ENCODE data around the gene RAB3GAP2.
A peak's percentile ranks its signal among the peaks of the same experiment; 100 is the strongest.
"Not testable (repeated sequence)": the region's sequence is repeated elsewhere in the genome, so short reads cannot be mapped to it uniquely, and the experiment has no call there.

RAB3GAP2 gene

DNA sequence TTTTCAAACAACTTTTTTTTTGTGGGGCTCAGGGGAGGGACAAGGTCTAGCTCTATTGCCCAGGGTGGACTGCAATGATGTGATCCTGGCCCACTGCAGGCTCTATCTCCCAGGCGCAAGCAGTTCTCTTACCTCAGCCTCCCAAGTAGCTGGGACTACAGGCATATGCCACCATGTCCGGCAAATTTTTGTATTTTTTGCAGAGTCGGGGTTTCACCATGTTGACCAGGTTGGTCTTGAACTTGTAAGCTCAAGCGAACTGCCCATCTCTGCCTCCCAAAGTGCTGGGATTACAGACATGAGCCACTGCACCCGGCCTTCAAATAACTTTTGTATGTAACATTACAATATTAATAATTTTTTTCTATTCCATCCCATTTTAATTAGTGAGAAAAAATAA, 33.0 kb downstream of the RAB3GAP2 start:
- Histone ChIP-seq H3K36me3 (ENCODE audit: control insufficient read depth, insufficient read depth, low read length) (no peaks in the 10 kb centered on the region), H3K27ac (ENCODE audit: low read depth, low read length) (no peak overlapping the region), H3K4me3 (ENCODE audit: low read depth, low read length) (no peak overlapping the region), H3K27me3 (ENCODE audit: control insufficient read depth, insufficient read depth, low read length) (no peaks in the 10 kb centered on the region), H3K9ac (ENCODE audit: low read length) (no peak overlapping the region), H3K9me3 (ENCODE audit: control insufficient read depth, insufficient read depth, low read depth, low read length) (peaks cover 2% of the 10 kb centered on the region; the same call in 1 of the 2 replicates), H3K4me1 (ENCODE audit: control insufficient read depth, insufficient read depth, low read length) (peaks cover 12% of the 10 kb centered on the region; the same call in 1 of the 2 replicates)

DNA sequence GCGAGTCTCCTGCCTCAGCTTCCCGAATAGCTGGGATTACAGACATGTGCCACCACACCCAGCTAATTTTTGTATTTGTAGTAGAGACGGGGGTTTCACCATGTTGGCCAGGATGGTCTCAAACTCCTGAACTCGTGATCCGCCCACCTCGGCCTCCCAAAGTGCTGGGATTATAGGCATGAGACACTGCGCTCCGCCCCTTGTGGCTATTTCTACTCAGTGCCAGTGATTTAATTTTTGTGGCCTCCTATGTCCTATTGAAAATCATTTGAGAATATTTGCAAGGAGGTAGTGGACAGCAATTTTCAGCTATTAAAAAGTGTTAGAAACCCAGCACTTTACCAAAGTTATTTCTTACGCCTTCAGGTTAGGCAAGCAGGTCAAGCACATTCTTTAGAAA, 36.0 kb downstream of the RAB3GAP2 start:
- H3K27me3 ChIP-seq (ENCODE audit: control insufficient read depth, insufficient read depth, low read length); H3K9ac ChIP-seq (ENCODE audit: low read length); H3K36me3 ChIP-seq (ENCODE audit: control insufficient read depth, insufficient read depth, low read length); H3K27ac ChIP-seq (ENCODE audit: low read depth, low read length); H3K9me3 ChIP-seq (ENCODE audit: control insufficient read depth, insufficient read depth, low read depth, low read length); H3K4me3 ChIP-seq (ENCODE audit: low read depth, low read length): not testable (repeated sequence)
- H3K4me1 ChIP-seq (ENCODE audit: control insufficient read depth, insufficient read depth, low read length): peaks cover 12% of the 10 kb centered on the region; the same call in 1 of the 2 replicates

DNA sequence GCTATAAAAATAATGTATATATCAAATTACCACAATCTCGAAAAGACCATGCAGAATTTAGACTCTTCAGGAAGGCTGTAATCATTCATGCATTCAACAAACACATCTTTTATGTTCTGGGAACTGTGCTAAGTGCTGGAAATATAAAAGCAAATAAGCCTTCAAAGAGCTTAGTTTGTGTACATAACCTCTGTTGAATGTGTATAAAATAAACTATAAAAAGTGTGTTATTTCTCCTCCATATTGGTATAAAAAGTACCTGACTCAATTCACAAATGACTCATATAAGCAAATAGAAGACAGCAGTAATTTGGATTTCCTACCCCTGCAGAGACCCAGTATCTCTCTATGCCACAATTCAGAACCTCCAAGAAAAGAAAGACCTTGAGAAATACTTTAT, 36.8 kb downstream of the RAB3GAP2 start:
- no peaks in the 10 kb centered on the region for H3K9me3 ChIP-seq (ENCODE audit: control insufficient read depth, insufficient read depth, low read depth, low read length)
- H3K9ac ChIP-seq (ENCODE audit: low read length): no peak overlapping the region
- no peak overlapping the region for H3K27ac ChIP-seq (ENCODE audit: low read depth, low read length)
- peaks cover 12% of the 10 kb centered on the region; the same call in 1 of the 2 replicates for H3K4me1 ChIP-seq (ENCODE audit: control insufficient read depth, insufficient read depth, low read length)
- H3K27me3 ChIP-seq (ENCODE audit: control insufficient read depth, insufficient read depth, low read length): no peaks in the 10 kb centered on the region
- H3K4me3 ChIP-seq (ENCODE audit: low read depth, low read length): no peak overlapping the region
- peaks cover 9% of the 10 kb centered on the region; the same call in 1 of the 2 replicates for H3K36me3 ChIP-seq (ENCODE audit: control insufficient read depth, insufficient read depth, low read length)

DNA sequence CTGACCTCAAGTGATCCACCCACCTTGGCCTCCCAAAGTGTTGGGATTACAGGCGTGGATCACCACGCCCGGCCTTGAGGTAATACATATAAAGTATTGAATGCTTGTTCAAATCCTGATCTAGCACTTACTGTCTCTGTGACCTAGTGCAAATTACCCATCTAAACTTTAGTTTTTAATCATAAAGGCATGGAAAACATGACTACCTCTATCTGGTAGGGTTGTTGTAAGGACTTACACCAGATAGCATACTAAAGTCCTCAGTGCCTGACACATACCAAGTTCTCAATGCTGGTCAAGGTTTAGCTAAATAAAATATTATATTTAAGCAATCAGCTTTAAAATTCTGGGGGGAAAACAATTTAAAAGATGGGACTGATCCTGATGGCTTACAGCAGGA, 38.3 kb downstream of the RAB3GAP2 start:
- H3K36me3 ChIP-seq (ENCODE audit: control insufficient read depth, insufficient read depth, low read length): peaks cover 10% of the 10 kb centered on the region; the same call in 1 of the 2 replicates
- H3K4me1 ChIP-seq (ENCODE audit: control insufficient read depth, insufficient read depth, low read length): peaks cover 15% of the 10 kb centered on the region; the same call in 1 of the 2 replicates
- H3K4me3 ChIP-seq (ENCODE audit: low read depth, low read length): no peak overlapping the region
- no peak overlapping the region for H3K27ac ChIP-seq (ENCODE audit: low read depth, low read length)
- H3K27me3 ChIP-seq (ENCODE audit: control insufficient read depth, insufficient read depth, low read length): no peaks in the 10 kb centered on the region
- no peaks in the 10 kb centered on the region for H3K9me3 ChIP-seq (ENCODE audit: control insufficient read depth, insufficient read depth, low read depth, low read length)
- no peak overlapping the region for H3K9ac ChIP-seq (ENCODE audit: low read length)

DNA sequence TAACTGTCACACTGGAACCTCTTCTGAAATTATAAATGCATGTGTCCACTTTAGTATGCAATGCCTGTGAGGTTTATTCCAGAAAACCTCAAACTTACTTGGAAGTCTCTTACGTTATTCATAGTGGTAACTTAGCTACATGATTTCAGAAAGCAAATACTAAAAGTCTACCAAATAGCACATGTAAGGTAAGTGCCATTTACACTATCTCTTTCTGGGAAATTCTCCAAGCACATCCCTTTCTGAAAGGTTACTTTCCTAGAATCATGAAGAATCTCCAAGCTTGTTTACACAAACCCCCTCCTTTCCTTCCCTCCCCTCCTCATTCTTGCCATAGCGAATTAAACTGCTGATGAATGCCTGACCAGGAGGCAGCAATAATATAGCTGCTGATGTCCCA, 42.5 kb downstream of the RAB3GAP2 start:
- Histone ChIP-seq H3K9me3 (ENCODE audit: control insufficient read depth, insufficient read depth, low read depth, low read length) (no peaks in the 10 kb centered on the region), H3K4me3 (ENCODE audit: low read depth, low read length) (no peak overlapping the region), H3K9ac (ENCODE audit: low read length) (no peak overlapping the region), H3K36me3 (ENCODE audit: control insufficient read depth, insufficient read depth, low read length) (peaks cover 22% of the 10 kb centered on the region; the same call in 1 of the 2 replicates), H3K27ac (ENCODE audit: low read depth, low read length) (no peak overlapping the region), H3K27me3 (ENCODE audit: control insufficient read depth, insufficient read depth, low read length) (no peaks in the 10 kb centered on the region), H3K4me1 (ENCODE audit: control insufficient read depth, insufficient read depth, low read length) (peaks cover 16% of the 10 kb centered on the region; the same call in 1 of the 2 replicates)

DNA sequence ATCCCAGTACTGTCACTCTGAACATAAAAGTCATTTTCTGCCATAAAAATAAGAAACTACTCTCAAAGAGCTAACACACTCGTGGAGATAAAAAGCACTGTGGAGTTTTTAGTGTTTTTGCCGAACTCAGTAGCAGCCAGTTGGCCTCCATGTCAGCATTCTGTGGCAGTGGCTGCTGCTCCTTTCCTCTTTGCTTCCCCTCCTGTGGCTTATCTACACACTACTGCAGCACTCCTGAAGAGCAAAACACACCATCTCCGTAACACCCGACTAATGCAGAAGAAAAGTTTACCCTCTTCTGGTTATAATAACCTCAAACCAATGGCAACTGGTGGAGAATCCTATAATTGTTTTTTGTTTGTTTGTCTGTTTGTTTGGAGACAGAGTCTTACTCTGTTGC, 44.9 kb downstream of the RAB3GAP2 start:
- Histone ChIP-seq H3K4me3 (ENCODE audit: low read depth, low read length) (no peak overlapping the region), H3K36me3 (ENCODE audit: control insufficient read depth, insufficient read depth, low read length) (peaks cover 22% of the 10 kb centered on the region; the same call in 1 of the 2 replicates), H3K9me3 (ENCODE audit: control insufficient read depth, insufficient read depth, low read depth, low read length) (no peaks in the 10 kb centered on the region), H3K4me1 (ENCODE audit: control insufficient read depth, insufficient read depth, low read length) (peaks cover 18% of the 10 kb centered on the region; the same call in 1 of the 2 replicates), H3K27me3 (ENCODE audit: control insufficient read depth, insufficient read depth, low read length) (no peaks in the 10 kb centered on the region), H3K27ac (ENCODE audit: low read depth, low read length) (no peak overlapping the region), H3K9ac (ENCODE audit: low read length) (no peak overlapping the region)

DNA sequence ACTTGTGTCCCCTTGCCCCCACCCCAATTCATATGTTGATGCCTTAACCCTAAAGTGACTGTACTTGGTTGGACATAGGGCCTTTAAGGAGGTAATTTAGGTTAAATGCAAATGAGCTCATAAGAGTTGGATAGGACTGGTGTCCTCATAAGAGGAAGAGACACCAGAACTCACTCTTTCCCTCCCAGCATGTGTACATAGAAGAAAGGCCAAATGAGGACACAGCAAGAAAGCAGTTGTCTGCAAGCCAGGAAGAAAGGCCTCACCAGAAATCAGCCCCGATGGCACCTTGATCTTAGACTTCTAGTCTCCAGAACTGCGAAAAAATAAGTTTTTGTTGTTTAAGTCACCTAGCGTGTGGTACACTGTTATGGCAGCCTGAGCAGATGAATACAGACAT, 45.5 kb downstream of the RAB3GAP2 start:
- no peaks in the 10 kb centered on the region for H3K9me3 ChIP-seq (ENCODE audit: control insufficient read depth, insufficient read depth, low read depth, low read length)
- H3K4me3 ChIP-seq (ENCODE audit: low read depth, low read length): no peak overlapping the region
- H3K9ac ChIP-seq (ENCODE audit: low read length): no peak overlapping the region
- peaks cover 18% of the 10 kb centered on the region; the same call in 1 of the 2 replicates for H3K4me1 ChIP-seq (ENCODE audit: control insufficient read depth, insufficient read depth, low read length)
- peaks cover 20% of the 10 kb centered on the region; the same call in 1 of the 2 replicates for H3K36me3 ChIP-seq (ENCODE audit: control insufficient read depth, insufficient read depth, low read length)
- no peaks in the 10 kb centered on the region for H3K27me3 ChIP-seq (ENCODE audit: control insufficient read depth, insufficient read depth, low read length)
- no peak overlapping the region for H3K27ac ChIP-seq (ENCODE audit: low read depth, low read length)

DNA sequence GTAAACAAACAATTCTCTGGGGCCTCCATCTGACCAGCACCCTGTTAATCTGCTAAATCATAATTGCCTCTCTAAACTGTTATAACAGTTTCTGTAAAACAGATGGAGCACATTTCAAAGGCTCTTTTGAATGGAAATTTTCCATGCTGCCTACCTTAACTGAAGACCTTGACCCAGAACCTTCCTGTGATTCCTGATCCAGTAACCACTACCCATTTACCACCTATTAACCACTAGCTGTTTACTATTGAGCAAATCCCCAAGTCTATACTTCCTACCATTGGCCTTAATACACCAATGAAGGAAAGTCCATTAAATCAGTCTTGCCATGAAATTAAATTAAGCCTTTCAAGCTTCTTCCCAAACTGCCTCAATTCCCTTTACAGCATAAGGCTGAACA, 46.3 kb downstream of the RAB3GAP2 start:
- Histone ChIP-seq H3K27ac (ENCODE audit: low read depth, low read length) (no peak overlapping the region), H3K27me3 (ENCODE audit: control insufficient read depth, insufficient read depth, low read length) (no peaks in the 10 kb centered on the region), H3K36me3 (ENCODE audit: control insufficient read depth, insufficient read depth, low read length) (peaks cover 16% of the 10 kb centered on the region; the same call in 1 of the 2 replicates), H3K4me1 (ENCODE audit: control insufficient read depth, insufficient read depth, low read length) (peaks cover 18% of the 10 kb centered on the region; the same call in 1 of the 2 replicates), H3K9ac (ENCODE audit: low read length) (no peak overlapping the region), H3K4me3 (ENCODE audit: low read depth, low read length) (no peak overlapping the region), H3K9me3 (ENCODE audit: control insufficient read depth, insufficient read depth, low read depth, low read length) (no peaks in the 10 kb centered on the region)

DNA sequence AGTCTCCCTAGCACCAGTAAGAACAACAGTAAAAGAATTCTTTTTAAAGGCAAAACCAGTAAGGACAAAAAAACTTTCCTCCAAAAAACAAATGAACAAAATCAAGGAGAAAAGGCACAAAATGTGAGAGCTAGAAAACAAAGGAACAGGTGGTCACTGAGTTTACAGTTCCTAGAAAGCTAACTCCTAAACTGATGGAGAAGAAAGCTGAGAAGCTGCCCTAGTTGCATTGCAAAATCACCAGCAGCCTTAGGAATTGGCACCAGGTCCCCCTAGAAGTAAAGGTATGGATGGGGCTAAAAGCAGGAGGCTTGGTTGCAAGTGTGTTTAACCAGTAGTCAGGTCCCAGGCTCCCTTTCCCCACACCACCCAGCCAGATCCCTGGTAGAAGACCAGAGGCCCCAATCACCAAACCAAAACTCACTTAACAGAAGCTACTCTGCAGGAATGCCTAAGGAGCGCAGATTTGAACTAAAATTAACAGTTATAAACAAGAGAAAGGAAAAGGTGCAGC, 47.6 kb downstream of the RAB3GAP2 start:
- Histone ChIP-seq H3K27ac (ENCODE audit: low read depth, low read length) (peak overlapping the region; percentile 4; the same call in 1 of the 2 replicates), H3K36me3 (ENCODE audit: control insufficient read depth, insufficient read depth, low read length) (peaks cover 15% of the 10 kb centered on the region; the same call in 1 of the 2 replicates), H3K9me3 (ENCODE audit: control insufficient read depth, insufficient read depth, low read depth, low read length) (no peaks in the 10 kb centered on the region), H3K4me3 (ENCODE audit: low read depth, low read length) (no peak overlapping the region), H3K4me1 (ENCODE audit: control insufficient read depth, insufficient read depth, low read length) (peaks cover 19% of the 10 kb centered on the region; the same call in 1 of the 2 replicates), H3K27me3 (ENCODE audit: control insufficient read depth, insufficient read depth, low read length) (no peaks in the 10 kb centered on the region), H3K9ac (ENCODE audit: low read length) (no peak overlapping the region)

DNA sequence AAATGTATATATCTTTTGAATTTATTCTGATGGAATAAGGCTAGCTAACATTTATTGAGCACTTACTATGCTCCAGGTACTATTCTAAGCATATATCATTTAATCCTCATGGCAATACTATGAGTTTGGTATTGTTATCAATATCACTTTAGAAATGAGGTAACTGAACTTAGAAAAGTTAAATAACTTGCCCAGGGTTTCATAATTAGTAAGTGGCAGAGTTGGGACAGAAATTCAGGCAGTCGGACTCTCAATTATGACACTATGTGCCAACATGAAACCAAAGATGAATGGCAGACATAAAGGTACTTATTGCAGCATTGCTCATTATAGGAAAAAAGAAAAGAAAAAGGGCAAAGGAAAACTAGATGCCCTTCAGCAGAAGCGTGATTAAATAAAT, 48.2 kb downstream of the RAB3GAP2 start:
- Histone ChIP-seq H3K27ac (ENCODE audit: low read depth, low read length) (no peak overlapping the region), H3K4me3 (ENCODE audit: low read depth, low read length) (no peak overlapping the region), H3K27me3 (ENCODE audit: control insufficient read depth, insufficient read depth, low read length) (no peaks in the 10 kb centered on the region), H3K9me3 (ENCODE audit: control insufficient read depth, insufficient read depth, low read depth, low read length) (no peaks in the 10 kb centered on the region), H3K36me3 (ENCODE audit: control insufficient read depth, insufficient read depth, low read length) (peaks cover 15% of the 10 kb centered on the region; the same call in 1 of the 2 replicates), H3K9ac (ENCODE audit: low read length) (no peak overlapping the region), H3K4me1 (ENCODE audit: control insufficient read depth, insufficient read depth, low read length) (peaks cover 19% of the 10 kb centered on the region; the same call in 1 of the 2 replicates)

DNA sequence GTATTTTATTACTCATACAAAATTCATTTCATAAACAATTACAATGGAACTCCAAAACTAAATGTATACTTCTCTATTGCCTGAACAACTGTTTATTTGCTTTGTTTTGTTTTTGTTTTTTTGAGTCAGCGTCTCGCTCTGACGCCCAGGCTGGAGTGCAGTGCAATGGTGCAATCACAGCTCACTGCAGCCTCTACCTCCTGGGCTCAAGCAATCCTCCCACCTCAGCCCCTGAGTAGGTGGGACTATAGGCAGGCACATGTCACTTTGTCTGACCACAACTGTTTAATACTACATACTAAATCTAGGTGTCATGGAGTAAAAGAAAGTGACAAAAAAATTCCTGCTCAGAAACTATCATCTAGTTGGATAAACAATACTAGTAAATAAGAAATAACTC, 49.3 kb downstream of the RAB3GAP2 start:
- peaks cover 19% of the 10 kb centered on the region; the same call in 1 of the 2 replicates for H3K4me1 ChIP-seq (ENCODE audit: control insufficient read depth, insufficient read depth, low read length)
- H3K27ac ChIP-seq (ENCODE audit: low read depth, low read length): no peak overlapping the region
- H3K9ac ChIP-seq (ENCODE audit: low read length): no peak overlapping the region

More for the DNA sequence above, 49.3 kb downstream of the RAB3GAP2 start:
- no peaks in the 10 kb centered on the region for H3K27me3 ChIP-seq (ENCODE audit: control insufficient read depth, insufficient read depth, low read length)
- no peaks in the 10 kb centered on the region for H3K9me3 ChIP-seq (ENCODE audit: control insufficient read depth, insufficient read depth, low read depth, low read length)
- no peak overlapping the region for H3K4me3 ChIP-seq (ENCODE audit: low read depth, low read length)
- H3K36me3 ChIP-seq (ENCODE audit: control insufficient read depth, insufficient read depth, low read length): 0 out of 2 replicates have a peak, but pooled peaks cover 8% of the 10 kb centered on the region
